GM12878 (cell line): Measurements from ENCODE around the gene CPNE4. TPM values are rescaled to one million over a fixed set of nuclear protein-coding genes. Genes with fewer than 3 reads are reported as not detected.

Experiments
- ATAC-seq: fragments of 200-7000 bp; cut with Tn5 transposase; 3 replicates; pipeline ENCODE4 v1.9.1; 2020; ENCODE audit warnings: mild to moderate bottlenecking, moderate library complexity
- BruUV-seq: library from RNA; stranded (reverse); fragments of 400-500 nt; replicated peaks from 2 replicates; lab custom pipeline; 2021; lab: Mats Ljungman, UMichigan
- CTCF ChIA-PET: fragments of 300-600 bp; sonication (Branson Sonifier 250); formaldehyde crosslinking; extraction: SDS; loops from one replicate; lab custom pipeline; 2021; ENCODE audit warnings: inconsistent platforms; lab: Yijun Ruan, JAX
- POLR2A ChIA-PET: fragments of 350-600 bp; formaldehyde crosslinking; extraction: SDS; loops from one replicate; lab custom pipeline; 2021; ENCODE audit warnings: inconsistent platforms; lab: Charles Lee
- RAD21 ChIA-PET: fragments of 300-600 bp; sonication (Branson Sonifier 250); formaldehyde crosslinking; loops from one replicate; lab custom pipeline; 2023; ENCODE audit warnings: antibody characterized with exemption; ENCODE audit not compliant: unreplicated experiment; lab: Charles Lee
- SMC1A ChIA-PET: fragments of 300-600 bp; sonication (Branson Sonifier 250); formaldehyde crosslinking; loops from one replicate; lab custom pipeline; 2023; ENCODE audit not compliant: unreplicated experiment, uncharacterized antibody; lab: Charles Lee
- DNase-seq: peaks from one replicate; pipeline ENCODE4 v3.0.0-alpha.2; 2011; ENCODE audit warnings: low read depth, low spot score
- FAIRE-seq: peaks from 3 replicates; lab custom pipeline; 2011; peaks lifted over from hg19 to GRCh38; lab: Jason Lieb, UNC
- H2AFZ ChIP-seq: 2 replicates; pipeline ENCODE4 v1.6.0; 2011; ENCODE audit warnings: low read depth, low read length, control low read depth; ENCODE audit not compliant: control insufficient read depth
- H3K27ac ChIP-seq: 2 replicates; pipeline ENCODE4 v1.5.1; 2011; ENCODE audit warnings: control low read depth; ENCODE audit not compliant: control insufficient read depth, insufficient read depth
- H3K27me3 ChIP-seq, 2 experiments: replicated peaks in 1 of 2; 2 replicates each; pipeline versions ENCODE4 v1.6.0 to v1.6.1; 2011; ENCODE audit warnings: low read length in 1 of 2; ENCODE audit not compliant: control insufficient read depth in 2 of 2, insufficient read depth in 2 of 2
- H3K36me3 ChIP-seq, 2 experiments: 2 replicates each; pipeline ENCODE4 v1.5.1; 2011; ENCODE audit warnings: low read length in 1 of 2; ENCODE audit not compliant: control insufficient read depth in 2 of 2, insufficient read depth in 2 of 2
- H3K4me1 ChIP-seq: 2 replicates; pipeline ENCODE4 v1.6.1; 2011; ENCODE audit warnings: mild to moderate bottlenecking, low read length, moderate library complexity, mixed read lengths; ENCODE audit not compliant: control insufficient read depth, insufficient read depth
- H3K4me2 ChIP-seq: 2 replicates; pipeline ENCODE4 v1.6.0; 2011; ENCODE audit warnings: control low read depth; ENCODE audit not compliant: control insufficient read depth, insufficient read depth
- H3K4me3 ChIP-seq: fragments of 200-600 bp; sonication (generic); 2 replicates; pipeline ENCODE4 v1.5.1; 2016
- H3K79me2 ChIP-seq: 2 replicates; pipeline ENCODE4 v1.6.0; 2011; ENCODE audit warnings: low read length; ENCODE audit not compliant: control insufficient read depth, insufficient read depth
- H3K9ac ChIP-seq: 2 replicates; pipeline ENCODE4 v1.8.0; 2011; ENCODE audit warnings: low read length, control low read depth, mixed read lengths; ENCODE audit not compliant: control insufficient read depth, insufficient read depth
- H3K9me3 ChIP-seq: replicated peaks from 3 replicates; pipeline ENCODE4 v1.5.1; 2011; ENCODE audit warnings: mild to moderate bottlenecking, low read length; ENCODE audit not compliant: control insufficient read depth, insufficient read depth
- H4K20me1 ChIP-seq: 2 replicates; pipeline ENCODE4 v1.6.0; 2011; ENCODE audit not compliant: control insufficient read depth, insufficient read depth
- ATF7 ChIP-seq: fragments of 450-650 bp; IDR thresholded peaks from 2 replicates; pipeline ENCODE4 v1.6.1; 2016; ENCODE audit warnings: low read depth, mild to moderate bottlenecking
- BACH1 ChIP-seq: fragments of 450-650 bp; IDR thresholded peaks from 2 replicates; pipeline ENCODE4 v1.6.1; 2017; ENCODE audit warnings: mild to moderate bottlenecking, borderline replicate concordance
- CEBPB ChIP-seq, 2 experiments: fragments of 150-350 bp in 1 of 2; IDR thresholded peaks; 2 replicates each; pipeline ENCODE4 v1.6.1; 2012 to 2014; ENCODE audit warnings: low read depth in 2 of 2, low read length in 2 of 2, borderline replicate concordance in 1 of 2, inconsistent platforms in 1 of 2
- EP300 ChIP-seq, 2 experiments: fragments of 150-350 bp in 1 of 2; IDR thresholded peaks; 2 replicates each; pipeline ENCODE4 v1.6.1; 2011 to 2012; ENCODE audit warnings: low read depth in 2 of 2, low read length in 2 of 2, borderline replicate concordance in 1 of 2, improper control_type of control experiment in 1 of 2, inconsistent platforms in 1 of 2; ENCODE audit not compliant: control insufficient read depth in 1 of 2
- FOXM1 ChIP-seq: IDR thresholded peaks from 2 replicates; pipeline ENCODE4 v1.6.1; 2012; ENCODE audit warnings: low read depth, mild to moderate bottlenecking, inconsistent platforms, low read length, moderate library complexity
- NFYB ChIP-seq: IDR thresholded peaks from 2 replicates; pipeline ENCODE4 v1.6.1; 2011; ENCODE audit warnings: low read depth, mild to moderate bottlenecking, low read length, improper control_type of control experiment, moderate library complexity; ENCODE audit not compliant: insufficient read depth
- WGBS: methylation state at CpG from one replicate; pipeline ENCODE4 v1.1.6; 2016; ENCODE audit warnings: low lambda C conversion rate; ENCODE audit not compliant: insufficient replicate concordance, insufficient coverage; ENCODE audit errors: missing lambda C conversion rate; 5-methylcytosine and 5-hydroxymethylcytosine counted together
- in situ Hi-C: fragments of 300-500 bp; cut with MboI; formaldehyde crosslinking; loops from 9 replicates; pipeline ENCODE4 v1.14.3; 2018; ENCODE audit warnings: mixed read lengths
- intact Hi-C: fragments of 100-400 bp; cut with micrococcal nuclease; formaldehyde crosslinking; loops from one replicate; pipeline ENCODE4 v1.14.2; 2022; ENCODE audit not compliant: unreplicated experiment
- polyA plus RNA-seq, 11 experiments: library from polyadenylated mRNA; depleted of rRNA in 4 of 11; unstranded in 6 of 11; stranded (reverse) in 5 of 11; fragments of >200 nt; fragmentation: Nextera tagmentation in 4 of 11; fragmentation: Illumina TruSeq in 1 of 11; extraction: Ambion mirVana in 4 of 11; extraction: Trizol in 1 of 11; gene quantifications; 1 replicate in 1 of 11; 2 replicates in 10 of 11; pipeline versions ENCODE4 v1.2.1 to v1.2.3, GENCODE V29; 2011 to 2016; ENCODE audit warnings: inconsistent platforms in 2 of 11, missing spikeins in 2 of 11, low read depth in 1 of 11
- total RNA-seq, 4 experiments: library from RNA; depleted of rRNA in 3 of 4; stranded (reverse); fragments of >200 nt in 3 of 4; fragmentation: Illumina TruSeq in 1 of 4; extraction: Trizol in 1 of 4; gene quantifications; 2 replicates each; pipeline versions ENCODE4 v1.2.1 to v1.2.3, GENCODE V29; 2013 to 2021

The CPNE4 gene
- total and polyA plus RNA-seq, 10 of the 15 experiments (the other 5 are each of a cell fraction or from before 2014, with no cell fraction given), result 0.17 to 1.9 (median 0.48) TPM; not detected in 1

DNA sequence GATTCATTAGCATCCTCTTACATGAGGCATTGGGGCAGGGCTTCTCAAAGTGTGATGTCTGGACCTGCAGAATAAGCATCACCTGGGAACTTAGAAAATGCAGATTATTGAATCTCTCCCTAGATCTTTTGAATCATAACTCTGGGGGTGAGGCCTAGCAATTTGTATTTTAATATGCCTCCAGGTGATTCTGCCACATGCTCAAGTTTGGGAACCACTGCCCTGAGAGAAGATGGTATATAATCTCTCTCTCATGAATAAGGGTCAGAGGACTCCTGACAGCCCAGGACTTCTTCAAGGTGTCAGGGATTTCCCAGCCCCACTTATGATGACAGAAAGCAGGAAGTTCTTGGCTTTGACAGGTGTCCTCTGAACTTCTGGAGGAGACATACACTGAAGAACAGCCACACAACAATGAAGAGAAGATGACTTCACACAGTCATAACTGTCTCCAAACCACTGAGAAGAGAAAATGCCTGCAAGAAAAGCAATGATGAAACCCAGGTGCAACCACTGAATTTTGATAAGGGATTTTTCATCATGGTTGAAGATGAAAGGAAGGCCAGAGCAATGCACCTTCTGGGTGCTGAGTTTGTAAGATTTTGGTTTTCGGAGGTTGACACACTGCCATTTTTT, 320.1 kb downstream of the CPNE4 start (continued):
- peak in 1 of 2 experiments; percentile 76; a peak in 2 of 4 replicates for TF ChIP-seq EP300 (IDR thresholded peaks at IDR 0.05; ENCODE audit: borderline replicate concordance in 1 of 2, control insufficient read depth in 1 of 2, low read depth in 2 of 2, low read length in 2 of 2)

- 68% methylated on average over 3 of the region's 3 CpGs for WGBS
- in situ Hi-C loops, result no loop called here
Measured at GRCh38 chr3:131713416-131714123, 321.2 kb downstream of the CPNE4 start.

More at GRCh38 chr3:131713416-131714123, 321.2 kb downstream of the CPNE4 start:
- ChIA-PET CTCF (interaction anchor here (1.6 to 2.7 kb wide), 2 partner anchors 81 to 164 kb away, joined by 3 to 24 read pairs; no protein-coding TSS in a partner anchor), POLR2A (interaction anchor here (1.4 kb wide), 1 partner anchor 21 kb away, joined by 4 read pairs; no protein-coding TSS in a partner anchor), RAD21 (no interaction called here)
- no TSS peak for BruUV-seq
- H4K20me1 ChIP-seq, result no peaks in the 10 kb centered on the region
- H3K79me2 ChIP-seq, result no peaks in the 10 kb centered on the region
- H3K4me1 ChIP-seq, result peaks cover 47% of the 10 kb centered on the region
- H3K4me2 ChIP-seq, result no peak overlapping the region
- H3K4me3 ChIP-seq, result no peak overlapping the region
- intact Hi-C loops, result loop anchor here (2.0 to 10.0 kb wide), 4 partner anchors 17 to 679 kb away; no protein-coding TSS in a partner anchor
- no peak for DNase-seq
- no peak for TF ChIP-seq FOXM1
- TF ChIP-seq BACH1, result no peak
- no peak for TF ChIP-seq CEBPB (IDR thresholded peaks at IDR 0.05; ENCODE audit: borderline replicate concordance in 1 of 2, low read depth in 2 of 2, low read length in 2 of 2)
- peak; percentile 46; the same call in 1 of the 2 replicates for TF ChIP-seq ATF7
- no peak for TF ChIP-seq NFYB
- TF ChIP-seq, all 136 proteins: peak for 1
- SMC1A ChIA-PET, result interaction anchor here (1.2 to 1.9 kb wide), 2 partner anchors 21 to 164 kb away, joined by 3 to 4 read pairs; no protein-coding TSS in a partner anchor
- Histone ChIP-seq H3K27me3 (no peaks in the 10 kb centered on the region), H3K9me3 (no peaks in the 10 kb centered on the region), H3K36me3 (no peaks in the 10 kb centered on the region), H2AFZ (no peak overlapping the region), H3K9ac (no peak overlapping the region), H3K27ac (no peak overlapping the region)
- ATAC-seq, result no peak
- no peak for FAIRE-seq
